ENCODE data around the gene SEC22C. TPM values are rescaled to one million over a fixed set of nuclear protein-coding genes. Genes with fewer than 3 reads are reported as not detected.

SEC22C gene
- polyA plus RNA-seq, 1 donor (not counting 4 experiments of a cell fraction or from before 2014, with no cell fraction given), result 58.4 TPM

DNA sequence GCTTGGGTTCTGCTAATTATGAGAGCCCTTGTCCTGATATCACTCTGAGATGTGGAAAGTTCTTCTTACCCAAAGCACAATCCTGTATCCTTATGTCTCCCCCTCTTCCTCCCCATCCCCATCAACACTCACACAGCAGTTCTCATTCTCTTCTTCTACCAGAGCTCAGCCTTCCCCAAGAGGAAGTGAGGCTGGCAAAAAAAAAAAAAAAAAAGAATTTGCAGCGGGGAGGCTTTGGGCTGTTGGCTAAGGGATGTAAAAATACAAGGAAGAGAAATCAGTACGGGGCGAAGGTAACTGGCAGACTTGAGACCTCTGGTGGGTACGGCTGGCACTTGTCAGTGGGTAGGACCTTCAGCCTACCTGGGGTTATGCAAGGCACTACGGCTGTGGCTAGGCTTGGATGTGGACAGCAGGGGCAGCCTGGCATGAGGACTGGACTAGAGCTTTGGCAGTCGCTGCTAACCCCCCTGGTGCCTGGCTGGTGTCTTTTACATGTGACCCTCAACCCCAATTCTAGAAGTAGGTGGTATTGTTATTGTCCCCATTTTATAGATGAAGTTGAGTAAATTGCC lies 73.9 kb downstream of the SEC22C start:
- H2AFZ ChIP-seq (ENCODE audit: control insufficient read depth, low read length), result no peak overlapping the region
- no peaks in the 10 kb centered on the region for H4K20me1 ChIP-seq (ENCODE audit: control insufficient read depth, extremely low read depth, insufficient read depth, low read length)
- H3K36me3 ChIP-seq (ENCODE audit: control insufficient read depth in 2 of 2, extremely low read depth in 1 of 2, insufficient read depth in 2 of 2, low read length in 2 of 2), result no peaks in the 10 kb centered on the region
- H3K27ac ChIP-seq (ENCODE audit: control insufficient read depth, insufficient read depth, low read length), result no peak overlapping the region
- H3K79me2 ChIP-seq (ENCODE audit: control insufficient read depth, insufficient read depth, low read length), result no peaks in the 10 kb centered on the region
- TF ChIP-seq, protein P1, sequence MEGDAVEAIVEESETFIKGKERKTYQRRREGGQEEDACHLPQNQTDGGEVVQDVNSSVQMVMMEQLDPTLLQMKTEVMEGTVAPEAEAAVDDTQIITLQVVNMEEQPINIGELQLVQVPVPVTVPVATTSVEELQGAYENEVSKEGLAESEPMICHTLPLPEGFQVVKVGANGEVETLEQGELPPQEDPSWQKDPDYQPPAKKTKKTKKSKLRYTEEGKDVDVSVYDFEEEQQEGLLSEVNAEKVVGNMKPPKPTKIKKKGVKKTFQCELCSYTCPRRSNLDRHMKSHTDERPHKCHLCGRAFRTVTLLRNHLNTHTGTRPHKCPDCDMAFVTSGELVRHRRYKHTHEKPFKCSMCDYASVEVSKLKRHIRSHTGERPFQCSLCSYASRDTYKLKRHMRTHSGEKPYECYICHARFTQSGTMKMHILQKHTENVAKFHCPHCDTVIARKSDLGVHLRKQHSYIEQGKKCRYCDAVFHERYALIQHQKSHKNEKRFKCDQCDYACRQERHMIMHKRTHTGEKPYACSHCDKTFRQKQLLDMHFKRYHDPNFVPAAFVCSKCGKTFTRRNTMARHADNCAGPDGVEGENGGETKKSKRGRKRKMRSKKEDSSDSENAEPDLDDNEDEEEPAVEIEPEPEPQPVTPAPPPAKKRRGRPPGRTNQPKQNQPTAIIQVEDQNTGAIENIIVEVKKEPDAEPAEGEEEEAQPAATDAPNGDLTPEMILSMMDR (optimal IDR thresholded peaks at IDR 0.05 in 1 of 3, IDR thresholded peaks at IDR 0.05 in 1 of 3, conservative IDR thresholded peaks at IDR 0.05 in 1 of 3; ENCODE audit: extremely low read depth in 1 of 3, insufficient read depth in 2 of 3, low read length in 3 of 3), result no peak
- TF ChIP-seq EZH2 (IDR thresholded peaks at IDR 0.05; ENCODE audit: low read length), result no peak
- no peak for FAIRE-seq
- H3K9me3 ChIP-seq (ENCODE audit: control insufficient read depth, low read depth, low read length), result no peaks in the 10 kb centered on the region
- H3K4me1 ChIP-seq (ENCODE audit: control insufficient read depth, extremely low read depth, insufficient read depth, low read length), result peaks cover 4% of the 10 kb centered on the region
- dilution Hi-C loops (cut with MboI; ENCODE audit: extremely low pct_ligation_motif_present, low sequenced_read_pairs), result no loop called here
- no peak overlapping the region for H3K4me3 ChIP-seq (ENCODE audit: control insufficient read depth in 2 of 3, extremely low read depth in 1 of 3, insufficient read depth in 2 of 3, low read depth in 1 of 3, low read length in 3 of 3)
- no peaks in the 10 kb centered on the region for H3K27me3 ChIP-seq (ENCODE audit: control insufficient read depth, extremely low read depth, insufficient read depth, low read length)
- H3K9ac ChIP-seq (ENCODE audit: control insufficient read depth, extremely low read depth, insufficient read depth, low read length), result no peak overlapping the region
- no peaks in the 10 kb centered on the region for H3K9me1 ChIP-seq (ENCODE audit: control insufficient read depth, extremely low read depth, insufficient read depth, low read length)
- DNase-seq (ENCODE audit: low read depth, low spot score), result no peak
- H3K4me2 ChIP-seq (ENCODE audit: control insufficient read depth, extremely low read depth, insufficient read depth, low read depth, low read length), result no peak overlapping the region

DNA sequence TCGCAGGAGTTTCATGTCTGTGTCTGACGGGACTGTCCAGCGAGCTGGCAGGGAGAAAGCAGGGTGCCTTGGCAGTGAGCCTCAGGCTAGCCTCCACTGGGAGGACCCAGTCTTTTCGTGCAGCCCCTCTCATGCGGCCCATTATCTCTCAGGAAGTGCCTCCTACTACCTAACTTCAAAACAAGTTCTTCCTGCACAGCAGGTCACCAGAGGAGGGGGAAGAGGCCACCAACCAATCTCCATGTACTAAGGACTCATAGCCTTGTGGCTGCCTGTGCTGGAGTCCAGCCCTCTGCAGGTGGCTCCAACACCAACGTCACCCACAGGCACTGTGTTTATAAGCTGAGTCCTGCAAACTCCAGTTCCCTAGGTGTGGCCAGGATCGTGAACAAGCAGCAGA lies 74.5 kb downstream of the SEC22C start:
- H3K9me3 ChIP-seq (ENCODE audit: control insufficient read depth, low read depth, low read length), result no peaks in the 10 kb centered on the region
- no peak overlapping the region for H2AFZ ChIP-seq (ENCODE audit: control insufficient read depth, low read length)
- no peaks in the 10 kb centered on the region for H3K79me2 ChIP-seq (ENCODE audit: control insufficient read depth, insufficient read depth, low read length)
- no peak for FAIRE-seq
- H3K27ac ChIP-seq (ENCODE audit: control insufficient read depth, insufficient read depth, low read length), result no peak overlapping the region
- H3K9ac ChIP-seq (ENCODE audit: control insufficient read depth, extremely low read depth, insufficient read depth, low read length), result no peak overlapping the region
- H3K4me2 ChIP-seq (ENCODE audit: control insufficient read depth, extremely low read depth, insufficient read depth, low read depth, low read length), result no peak overlapping the region
- H3K4me3 ChIP-seq (ENCODE audit: control insufficient read depth in 2 of 3, extremely low read depth in 1 of 3, insufficient read depth in 2 of 3, low read depth in 1 of 3, low read length in 3 of 3), result no peak overlapping the region
- no peaks in the 10 kb centered on the region for H3K27me3 ChIP-seq (ENCODE audit: control insufficient read depth, extremely low read depth, insufficient read depth, low read length)
- H3K9me1 ChIP-seq (ENCODE audit: control insufficient read depth, extremely low read depth, insufficient read depth, low read length), result no peaks in the 10 kb centered on the region
- peaks cover 4% of the 10 kb centered on the region for H3K4me1 ChIP-seq (ENCODE audit: control insufficient read depth, extremely low read depth, insufficient read depth, low read length)
- no peaks in the 10 kb centered on the region for H3K36me3 ChIP-seq (ENCODE audit: control insufficient read depth in 2 of 2, extremely low read depth in 1 of 2, insufficient read depth in 2 of 2, low read length in 2 of 2)
- no peak for DNase-seq (ENCODE audit: low read depth, low spot score)
- no peaks in the 10 kb centered on the region for H4K20me1 ChIP-seq (ENCODE audit: control insufficient read depth, extremely low read depth, insufficient read depth, low read length)
- dilution Hi-C loops (cut with MboI; ENCODE audit: extremely low pct_ligation_motif_present, low sequenced_read_pairs), result no loop called here
- TF ChIP-seq, protein P1 (optimal IDR thresholded peaks at IDR 0.05 in 1 of 3, IDR thresholded peaks at IDR 0.05 in 1 of 3, conservative IDR thresholded peaks at IDR 0.05 in 1 of 3; ENCODE audit: extremely low read depth in 1 of 3, insufficient read depth in 2 of 3, low read length in 3 of 3), result peak in 1 of 3 experiments; percentile 2
- no peak for TF ChIP-seq EZH2 (IDR thresholded peaks at IDR 0.05; ENCODE audit: low read length)

Data from keratinocyte (primary cell).